ENCODE results near the gene KIF6. TPM values are rescaled to one million over a fixed set of nuclear protein-coding genes. Genes with fewer than 3 reads are reported as not detected.

KIF6 gene
- total and polyA plus RNA-seq, 2 donors (not counting 1 experiment from before 2014, with no cell fraction given): not detected

DNA sequence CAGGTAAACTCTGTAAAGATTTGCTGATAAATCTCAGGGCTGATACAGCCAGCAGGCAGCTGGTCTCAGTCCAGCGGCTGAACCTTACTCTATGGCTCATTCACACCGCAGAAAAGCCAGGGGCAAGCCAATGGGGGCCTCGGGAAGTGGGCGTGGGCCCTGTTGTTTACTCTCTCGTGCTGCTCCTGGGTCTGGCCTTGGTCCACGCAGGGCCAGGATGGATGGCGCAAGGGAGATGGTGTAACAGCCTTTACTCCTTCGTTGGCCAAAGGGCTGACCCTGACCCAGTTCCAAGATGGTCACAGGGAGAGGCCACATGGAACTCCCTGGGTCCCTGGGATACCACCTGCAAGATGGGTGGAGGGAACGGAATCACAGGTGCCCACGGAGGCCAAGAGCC, 427.1 kb downstream of the KIF6 start:
- 90% methylated on average over 9 of the region's 10 CpGs for WGBS (ENCODE audit: insufficient coverage)
- Histone ChIP-seq H3K4me2 (replicated peaks; ENCODE audit: low read depth, low read length, poor library complexity, severe bottlenecking) (no peak overlapping the region), H2AFZ (ENCODE audit: insufficient read depth, low read depth, low read length, poor library complexity, severe bottlenecking) (no peak overlapping the region), H3K4me1 (ENCODE audit: control insufficient read depth in 2 of 2, insufficient read depth in 2 of 2, low read length in 2 of 2) (peaks cover 4% of the 10 kb centered on the region in 2 donors), H3K9ac (ENCODE audit: low read length) (no peak overlapping the region), H3K27ac (ENCODE audit: low read length in 2 of 2) (no peak overlapping the region), H3K36me3 (replicated peaks in 1 of 2; ENCODE audit: control extremely low read depth in 1 of 2, control insufficient read depth in 1 of 2, extremely low read depth in 1 of 2, insufficient read depth in 2 of 2, low read length in 1 of 2) (no peaks in the 10 kb centered on the region), H3K27me3 (replicated peaks in 1 of 4; ENCODE audit: control extremely low read depth in 1 of 4, control insufficient read depth in 3 of 4, insufficient read depth in 4 of 4, low read length in 3 of 4) (peaks cover 0 to 10% (median 0%) of the 10 kb centered on the region in 4 experiments), H3K79me2 (ENCODE audit: control insufficient read depth, insufficient read depth, low read length) (no peaks in the 10 kb centered on the region), H3K4me3 (ENCODE audit: control extremely low read depth in 1 of 5, extremely low read depth in 1 of 5, insufficient read depth in 1 of 5, low read depth in 2 of 5, low read length in 4 of 5) (no peak overlapping the region), H3K9me3 (ENCODE audit: control extremely low read depth in 1 of 3, control insufficient read depth in 2 of 3, insufficient read depth in 1 of 3, low read length in 2 of 3) (no peaks in the 10 kb centered on the region), H4K20me1 (ENCODE audit: control insufficient read depth, insufficient read depth, low read length, poor library complexity, severe bottlenecking) (no peaks in the 10 kb centered on the region)
- CTCF ChIA-PET: interaction anchor here (1.2 to 1.9 kb wide), 2 partner anchors 11 to 302 kb away, joined by 3 to 4 read pairs; no protein-coding TSS in a partner anchor
- DNase-seq (no peak), ATAC-seq (ENCODE audit: low read depth) (no peak)
- TF ChIP-seq EZH2 (IDR thresholded peaks at IDR 0.05; ENCODE audit: borderline replicate concordance, insufficient read depth, low read depth, low read length, poor library complexity, severe bottlenecking): no peak
- TF ChIP-seq, protein P1, sequence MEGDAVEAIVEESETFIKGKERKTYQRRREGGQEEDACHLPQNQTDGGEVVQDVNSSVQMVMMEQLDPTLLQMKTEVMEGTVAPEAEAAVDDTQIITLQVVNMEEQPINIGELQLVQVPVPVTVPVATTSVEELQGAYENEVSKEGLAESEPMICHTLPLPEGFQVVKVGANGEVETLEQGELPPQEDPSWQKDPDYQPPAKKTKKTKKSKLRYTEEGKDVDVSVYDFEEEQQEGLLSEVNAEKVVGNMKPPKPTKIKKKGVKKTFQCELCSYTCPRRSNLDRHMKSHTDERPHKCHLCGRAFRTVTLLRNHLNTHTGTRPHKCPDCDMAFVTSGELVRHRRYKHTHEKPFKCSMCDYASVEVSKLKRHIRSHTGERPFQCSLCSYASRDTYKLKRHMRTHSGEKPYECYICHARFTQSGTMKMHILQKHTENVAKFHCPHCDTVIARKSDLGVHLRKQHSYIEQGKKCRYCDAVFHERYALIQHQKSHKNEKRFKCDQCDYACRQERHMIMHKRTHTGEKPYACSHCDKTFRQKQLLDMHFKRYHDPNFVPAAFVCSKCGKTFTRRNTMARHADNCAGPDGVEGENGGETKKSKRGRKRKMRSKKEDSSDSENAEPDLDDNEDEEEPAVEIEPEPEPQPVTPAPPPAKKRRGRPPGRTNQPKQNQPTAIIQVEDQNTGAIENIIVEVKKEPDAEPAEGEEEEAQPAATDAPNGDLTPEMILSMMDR (IDR thresholded peaks at IDR 0.05): no peak
- H3K27me3 Mint-ChIP-seq: peaks cover 23% of the 10 kb centered on the region
- no peaks in the 10 kb centered on the region for H3K9me3 Mint-ChIP-seq (ENCODE audit: insufficient read depth)
- H3K27ac Mint-ChIP-seq: no peak overlapping the region
- POLR2A ChIA-PET: no interaction called here
- no peak overlapping the region for H3K4me3 Mint-ChIP-seq
- intact Hi-C loops (cut with micrococcal nuclease): no loop called here
- H3K4me1 Mint-ChIP-seq: peaks cover 3% of the 10 kb centered on the region

DNA sequence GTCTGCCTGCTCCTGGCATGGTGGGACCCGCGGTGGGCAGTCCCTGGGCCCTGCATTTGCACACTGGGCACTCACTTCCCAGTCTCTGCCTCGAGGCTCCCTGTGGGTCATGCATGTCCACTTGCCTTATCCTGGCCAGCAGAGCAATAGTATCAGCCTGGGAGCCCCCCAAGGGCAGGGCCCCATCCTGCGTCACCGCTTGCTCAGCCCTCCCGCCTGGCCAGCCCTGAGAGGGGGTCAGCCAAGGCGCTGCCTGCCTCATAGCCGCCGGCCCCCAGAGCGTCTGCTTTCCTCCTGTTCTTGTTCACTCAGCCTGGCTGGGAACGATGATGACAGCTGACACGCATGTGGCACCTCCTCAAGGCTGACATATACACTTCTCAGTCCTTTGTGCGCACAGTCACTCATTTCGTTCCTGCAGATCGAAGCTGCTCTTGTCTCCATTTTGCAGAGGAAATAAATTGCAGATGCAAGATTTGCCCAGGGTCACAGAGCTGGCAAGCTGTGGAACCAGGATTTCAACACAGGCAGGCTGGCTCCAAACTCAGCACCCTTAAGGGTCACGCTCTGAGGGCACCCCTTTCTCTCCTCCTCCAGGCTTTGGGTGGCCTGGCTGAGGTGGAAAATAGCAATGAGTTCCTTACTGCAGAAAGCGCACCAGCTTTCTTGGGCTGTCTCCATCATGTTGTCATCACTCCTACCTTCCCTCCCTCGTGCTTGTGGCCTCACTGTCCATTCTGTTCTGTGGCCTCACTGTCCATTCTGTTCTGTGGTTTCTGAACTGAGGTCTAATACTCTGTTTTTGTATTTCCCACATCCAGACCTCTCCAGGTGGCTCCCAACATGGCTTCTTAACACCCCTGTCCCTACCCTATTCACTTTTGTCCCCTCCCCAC, 428.2 kb downstream of the KIF6 start:
- ChIA-PET CTCF (no interaction called here), POLR2A (no interaction called here)
- H3K27me3 Mint-ChIP-seq: peaks cover 24% of the 10 kb centered on the region
- H3K4me1 Mint-ChIP-seq: no peaks in the 10 kb centered on the region
- Histone ChIP-seq H3K4me3 (ENCODE audit: control extremely low read depth in 1 of 5, extremely low read depth in 1 of 5, insufficient read depth in 1 of 5, low read depth in 2 of 5, low read length in 4 of 5) (no peak overlapping the region), H3K9ac (ENCODE audit: low read length) (no peak overlapping the region), H4K20me1 (ENCODE audit: control insufficient read depth, insufficient read depth, low read length, poor library complexity, severe bottlenecking) (no peaks in the 10 kb centered on the region), H3K4me1 (ENCODE audit: control insufficient read depth in 2 of 2, insufficient read depth in 2 of 2, low read length in 2 of 2) (no peaks in the 10 kb centered on the region), H3K27me3 (replicated peaks in 1 of 4; ENCODE audit: control extremely low read depth in 1 of 4, control insufficient read depth in 3 of 4, insufficient read depth in 4 of 4, low read length in 3 of 4) (peaks cover 0 to 5% (median 0%) of the 10 kb centered on the region in 4 experiments), H3K9me3 (ENCODE audit: control extremely low read depth in 1 of 3, control insufficient read depth in 2 of 3, insufficient read depth in 1 of 3, low read length in 2 of 3) (no peaks in the 10 kb centered on the region), H3K36me3 (replicated peaks in 1 of 2; ENCODE audit: control extremely low read depth in 1 of 2, control insufficient read depth in 1 of 2, extremely low read depth in 1 of 2, insufficient read depth in 2 of 2, low read length in 1 of 2) (no peaks in the 10 kb centered on the region), H3K79me2 (ENCODE audit: control insufficient read depth, insufficient read depth, low read length) (no peaks in the 10 kb centered on the region), H3K27ac (ENCODE audit: low read length in 2 of 2) (no peak overlapping the region), H3K4me2 (replicated peaks; ENCODE audit: low read depth, low read length, poor library complexity, severe bottlenecking) (no peak overlapping the region), H2AFZ (ENCODE audit: insufficient read depth, low read depth, low read length, poor library complexity, severe bottlenecking) (no peak overlapping the region)
- no peaks in the 10 kb centered on the region for H3K9me3 Mint-ChIP-seq (ENCODE audit: insufficient read depth)
- intact Hi-C loops (cut with micrococcal nuclease): no loop called here
- H3K4me3 Mint-ChIP-seq: no peak overlapping the region
- TF ChIP-seq, protein P1 (IDR thresholded peaks at IDR 0.05): no peak
- TF ChIP-seq EZH2 (IDR thresholded peaks at IDR 0.05; ENCODE audit: borderline replicate concordance, insufficient read depth, low read depth, low read length, poor library complexity, severe bottlenecking): no peak
- DNase-seq (no peak), ATAC-seq (ENCODE audit: low read depth) (no peak)
- 86% methylated on average over 17 of the region's 18 CpGs for WGBS (ENCODE audit: insufficient coverage)
- no peak overlapping the region for H3K27ac Mint-ChIP-seq

Data from B cell (primary cell).